ENCODE measurements around the gene FICD.

FICD gene

GRCh38 chr12:108509806-108510205, 5.3 kb upstream of the FICD start:
- no peaks in the 10 kb centered on the region for H3K27me3 ChIP-seq (ENCODE audit: insufficient read depth, low read depth, severe bottlenecking)
- H3K27ac ChIP-seq = no peak overlapping the region
- no peak for DNase-seq
- no peak overlapping the region for H3K4me3 ChIP-seq (ENCODE audit: low read depth, low read length)
- H3K36me3 ChIP-seq = no peaks in the 10 kb centered on the region
- peaks cover 6% of the 10 kb centered on the region for H3K9me3 ChIP-seq (ENCODE audit: severe bottlenecking)
- TF ChIP-seq CTCF (IDR thresholded peaks at IDR 0.05; ENCODE audit: low read depth, low read length) = no peak

- no peak for TF ChIP-seq CTCF (IDR thresholded peaks at IDR 0.05; ENCODE audit: low read depth, low read length)
- Histone ChIP-seq H3K9me3 (ENCODE audit: severe bottlenecking) (peaks cover 6% of the 10 kb centered on the region), H3K36me3 (no peaks in the 10 kb centered on the region), H3K27ac (no peak overlapping the region), H3K27me3 (ENCODE audit: insufficient read depth, low read depth, severe bottlenecking) (no peaks in the 10 kb centered on the region), H3K4me3 (ENCODE audit: low read depth, low read length) (no peak overlapping the region)
- DNase-seq = no peak
Observed at GRCh38 chr12:108510836-108511235, 4.2 kb upstream of the FICD start.

GRCh38 chr12:108511633-108512540, 3.2 kb upstream of the FICD start:
- H3K9me3 ChIP-seq (ENCODE audit: severe bottlenecking) = peaks cover 6% of the 10 kb centered on the region
- no peak overlapping the region for H3K4me3 ChIP-seq (ENCODE audit: low read depth, low read length)
- no peak overlapping the region for H3K27ac ChIP-seq
- DNase-seq = peak; percentile 72
- H3K27me3 ChIP-seq (ENCODE audit: insufficient read depth, low read depth, severe bottlenecking) = no peaks in the 10 kb centered on the region
- peak; percentile 82 for TF ChIP-seq CTCF (IDR thresholded peaks at IDR 0.05; ENCODE audit: low read depth, low read length)
- peaks cover 3% of the 10 kb centered on the region; the same call in 1 of the 2 replicates for H3K36me3 ChIP-seq

- H3K27me3 ChIP-seq (ENCODE audit: insufficient read depth, low read depth, severe bottlenecking) = no peaks in the 10 kb centered on the region
- H3K27ac ChIP-seq = no peak overlapping the region
- H3K4me3 ChIP-seq (ENCODE audit: low read depth, low read length) = peak overlapping the region; percentile 36
- no peak for DNase-seq
- peaks cover 30% of the 10 kb centered on the region for H3K36me3 ChIP-seq
- no peak for TF ChIP-seq CTCF (IDR thresholded peaks at IDR 0.05; ENCODE audit: low read depth, low read length)
- H3K9me3 ChIP-seq (ENCODE audit: severe bottlenecking) = peaks cover 3% of the 10 kb centered on the region
Observed at GRCh38 chr12:108514468-108514972, 557 bp upstream of the FICD start.

- no peak overlapping the region; the same call in 1 of the 2 replicates for H3K27ac ChIP-seq
- TF ChIP-seq CTCF (IDR thresholded peaks at IDR 0.05; ENCODE audit: low read depth, low read length) = no peak
- DNase-seq = no peak
Observed at GRCh38 chr12:108515916-108516315, 839 bp downstream of the FICD start.

More at GRCh38 chr12:108515916-108516315, 839 bp downstream of the FICD start:
- Histone ChIP-seq H3K27me3 (ENCODE audit: insufficient read depth, low read depth, severe bottlenecking) (no peaks in the 10 kb centered on the region), H3K9me3 (ENCODE audit: severe bottlenecking) (no peaks in the 10 kb centered on the region), H3K4me3 (ENCODE audit: low read depth, low read length) (peak overlapping the region; percentile 84), H3K36me3 (peaks cover 41% of the 10 kb centered on the region)

Measured in WERI-Rb-1 (cell line).